ENCODE measurements around the gene BSPH1.
"Not testable (repeated sequence)": the region's sequence is repeated elsewhere in the genome, so short reads cannot be mapped to it uniquely, and the experiment has no call there.

Gene BSPH1

GRCh38 chr19:47992070-47992469 is at the start of gene BSPH1:
Gene BSPH1, minus strand, starts transcription at chr19:47992170. Its CDS starts 89 bp downstream, at chr19:47992081.
- DNase-seq = no peak

- no peak for DNase-seq
These were observed 44.8 kb upstream of the BSPH1 start for GRCh38 chr19:48036765-48037164.

- no peak for DNase-seq
These were observed 41.6 kb upstream of the BSPH1 start for GRCh38 chr19:48033604-48034003.

GRCh38 chr19:48030073-48030472 is 38.1 kb upstream of the BSPH1 start:
- DNase-seq = no peak

GRCh38 chr19:48029431-48029830 is 37.5 kb upstream of the BSPH1 start:
- no peak for DNase-seq

GRCh38 chr19:48025480-48025879 is 33.5 kb upstream of the BSPH1 start:
- no peak for DNase-seq

GRCh38 chr19:48023518-48023917 is 31.5 kb upstream of the BSPH1 start:
- no peak for DNase-seq

GRCh38 chr19:48023011-48023410 is 31.0 kb upstream of the BSPH1 start:
- DNase-seq = no peak

GRCh38 chr19:48020686-48021085 is 28.7 kb upstream of the BSPH1 start:
- no peak for DNase-seq

- no peak for DNase-seq
These were observed 19.2 kb upstream of the BSPH1 start for GRCh38 chr19:48010932-48011758.

- DNase-seq = no peak
These were observed 14.8 kb upstream of the BSPH1 start for GRCh38 chr19:48006762-48007161.

GRCh38 chr19:48004236-48004635 is 12.3 kb upstream of the BSPH1 start:
- no peak for DNase-seq

- DNase-seq = no peak
These were observed 8.9 kb upstream of the BSPH1 start for GRCh38 chr19:48000846-48001245.

GRCh38 chr19:47998800-47999199 is 6.8 kb upstream of the BSPH1 start:
- no peak for DNase-seq

GRCh38 chr19:47996230-47996727 is 4.3 kb upstream of the BSPH1 start:
- DNase-seq = no peak

- DNase-seq = no peak
These were observed 2.3 kb upstream of the BSPH1 start, which contains the start of gene ELSPBP1 for GRCh38 chr19:47994209-47994802. Gene ELSPBP1, plus strand, starts transcription at chr19:47994632. Its CDS starts 14,036 bp downstream, at chr19:48008668.

- no peak for DNase-seq
These were observed 670 bp downstream of the BSPH1 start for GRCh38 chr19:47991191-47991808.

- DNase-seq = no peak
These were observed 18.4 kb downstream of the BSPH1 start for GRCh38 chr19:47973529-47973928.

GRCh38 chr19:47955936-47956335 is 36.0 kb downstream of the BSPH1 start:
- DNase-seq = not testable (repeated sequence)

- not testable (repeated sequence) for DNase-seq
These were observed 39.8 kb downstream of the BSPH1 start for GRCh38 chr19:47952132-47952531.

GRCh38 chr19:47949852-47950521 is 42.0 kb downstream of the BSPH1 start:
- DNase-seq = not testable (repeated sequence)

GRCh38 chr19:47928581-47928980 is 63.4 kb downstream of the BSPH1 start:
- not testable (repeated sequence) for DNase-seq

GRCh38 chr19:47920107-47920506 is 71.9 kb downstream of the BSPH1 start:
- not testable (repeated sequence) for DNase-seq

All from CD4-positive, alpha-beta T cell treated with Interleukin-17A for 4 hours (primary cell).